Heart left ventricle (tissue), 16 donors: ENCODE results near the gene NPFFR1. TPM values are rescaled to one million over a fixed set of nuclear protein-coding genes. Genes with fewer than 3 reads are reported as not detected.

Source experiments
- ATAC-seq, 4 donors: fragments of 200-7000 bp; cut with Tn5 transposase; one replicate each; pipeline ENCODE4 v1.9.1; 2020 to 2022; ENCODE audit warnings: moderate library complexity in 4 of 4, mild to moderate bottlenecking in 3 of 4, moderate number of reproducible peaks in 1 of 4
- DNase-seq, 5 donors: peaks; one replicate each; pipeline ENCODE4 v3.0.0-alpha.2; 2020
- H3K27ac ChIP-seq, 12 donors: fragments of 200-600 bp; sonication (generic) in 4 of 12; one replicate each; pipeline versions ENCODE4 v1.5.0 to v1.8.0; 2016 to 2022; ENCODE audit warnings: mild to moderate bottlenecking in 2 of 12
- H3K27me3 ChIP-seq, 9 donors: fragments of 200-600 bp; sonication (generic) in 2 of 9; one replicate each; pipeline versions ENCODE4 v1.5.1 to v1.8.0; 2016 to 2022; ENCODE audit warnings: mild to moderate bottlenecking in 3 of 9
- H3K36me3 ChIP-seq, 9 donors: fragments of 200-600 bp; sonication (generic) in 2 of 9; one replicate each; pipeline versions ENCODE4 v1.5.0 to v1.8.0; 2018 to 2022; ENCODE audit warnings: mild to moderate bottlenecking in 2 of 9
- H3K4me1 ChIP-seq, 12 donors: fragments of 200-600 bp; sonication (generic) in 4 of 12; one replicate each; pipeline versions ENCODE4 v1.5.0 to v1.8.0; 2016 to 2022; ENCODE audit warnings: mild to moderate bottlenecking in 3 of 12
- H3K4me3 ChIP-seq, 12 donors: fragments of 200-600 bp; sonication (generic) in 4 of 12; one replicate each; pipeline versions ENCODE4 v1.5.0 to v1.8.0; 2017 to 2022; ENCODE audit warnings: mild to moderate bottlenecking in 9 of 12, moderate library complexity in 4 of 12
- H3K9me3 ChIP-seq, 12 donors: fragments of 200-600 bp; sonication (generic) in 4 of 12; one replicate each; pipeline versions ENCODE4 v1.5.0 to v1.8.0; 2016 to 2022; ENCODE audit warnings: mild to moderate bottlenecking in 1 of 12
- POLR2A ChIP-seq, 2 donors: fragments of 450-650 bp; IDR thresholded peaks; one replicate each; pipeline ENCODE4 v1.6.1; 2017; ENCODE audit warnings: antibody characterized with exemption in 2 of 2, mild to moderate bottlenecking in 2 of 2, moderate library complexity in 2 of 2
- WGBS, 4 donors: extraction: QIAGEN DNeasy Blood & Tissue Kit in 2 of 4; methylation state at CpG; one replicate each; pipeline versions ENCODE4 v1.1.5 to v1.1.7; 2013 to 2018; 5-methylcytosine and 5-hydroxymethylcytosine counted together
- intact Hi-C, 10 donors: fragments of 100-400 bp; cut with DNase I; formaldehyde crosslinking; loops; one replicate each; pipeline versions ENCODE4 v1.11.1 to v1.14.2; 2022
- polyA plus RNA-seq, 2 donors: library from polyadenylated mRNA; stranded (reverse); fragments of 200-250 nt; gene quantifications; one replicate each; pipeline ENCODE4 v1.2.3, GENCODE V29; 2013
- total RNA-seq, 9 donors: library from RNA; depleted of rRNA in 2 of 9; stranded (reverse); fragments of >200 nt in 2 of 9; fragmentation: NEBNext Ultra II Directional in 3 of 9; extraction: Animal tissue kit (Norgen Biotek cat#: 25700) in 3 of 9; gene quantifications; one replicate each; pipeline versions ENCODE4 v1.1.0 to v1.2.4, GENCODE V29; 2016 to 2023
- TF ChIP-seq, protein P1 (sequence below), 12 donors: fragments of 200-600 bp; sonication (generic) in 4 of 12; IDR thresholded peaks; one replicate each; pipeline versions ENCODE4 v1.5.0 to v1.8.0; 2018 to 2022; ENCODE audit warnings: antibody characterized with exemption in 12 of 12, mild to moderate bottlenecking in 5 of 12
- donor health status: ischemic (EF 13 %, LVEDD 7.1; RV severe dilation, severe dysfunction).
- donor health status: healthy with polysubstance abuse.
- donor health status: DM: no; HTN: yes; CAD: no.
- donor health status: DM: no; HTN: no; CAD: no.
- donor health status: ischemic (EF 25% LVEDD 6.9; RV normal size, moderate dysfunction).
- donor health status: ischemic (EF 25% LVEDD 5.7; RV mildly dilated, moderate dysfunction).
- donor health status: healthy.
- donor health status: DM: yes; HTN: yes; CAD: no.
- donor health status: ischemic (EF 35%, LVEDD 5.7; RV mildly dilated, moderate dysfunction).
- donor health status: nonischemic (EF 11% LVEDD 7.7; RV severe dilation, severe dysfunction).
- donor health status: DM: yes; HTN: yes; CAD: no.
- donor health status: PGD.
- donor health status: ischemic (EF 29% LVEDD 5.4; RV normal size, mild dysfunction).
- donor health status: nonischemic (EF 23%, LVEDD 6.1; RV moderate dilation, normal function).

Gene NPFFR1
- total and polyA plus RNA-seq, 11 donors = 0.52 TPM; not detected in 10

- no peaks in the 10 kb centered on the region for H3K9me3 ChIP-seq
- intact Hi-C loops = loop anchor here in 2 of 10 donors (2.0 to 5.0 kb wide), 2 partner anchors 64 to 130 kb away; no protein-coding TSS in a partner anchor
- H3K36me3 ChIP-seq = peaks cover 0 to 25% (median 12%) of the 10 kb centered on the region in 9 donors
- no peaks in the 10 kb centered on the region for H3K27me3 ChIP-seq
- no peak for TF ChIP-seq POLR2A (IDR thresholded peaks at IDR 0.05)
- TF ChIP-seq, protein P1, sequence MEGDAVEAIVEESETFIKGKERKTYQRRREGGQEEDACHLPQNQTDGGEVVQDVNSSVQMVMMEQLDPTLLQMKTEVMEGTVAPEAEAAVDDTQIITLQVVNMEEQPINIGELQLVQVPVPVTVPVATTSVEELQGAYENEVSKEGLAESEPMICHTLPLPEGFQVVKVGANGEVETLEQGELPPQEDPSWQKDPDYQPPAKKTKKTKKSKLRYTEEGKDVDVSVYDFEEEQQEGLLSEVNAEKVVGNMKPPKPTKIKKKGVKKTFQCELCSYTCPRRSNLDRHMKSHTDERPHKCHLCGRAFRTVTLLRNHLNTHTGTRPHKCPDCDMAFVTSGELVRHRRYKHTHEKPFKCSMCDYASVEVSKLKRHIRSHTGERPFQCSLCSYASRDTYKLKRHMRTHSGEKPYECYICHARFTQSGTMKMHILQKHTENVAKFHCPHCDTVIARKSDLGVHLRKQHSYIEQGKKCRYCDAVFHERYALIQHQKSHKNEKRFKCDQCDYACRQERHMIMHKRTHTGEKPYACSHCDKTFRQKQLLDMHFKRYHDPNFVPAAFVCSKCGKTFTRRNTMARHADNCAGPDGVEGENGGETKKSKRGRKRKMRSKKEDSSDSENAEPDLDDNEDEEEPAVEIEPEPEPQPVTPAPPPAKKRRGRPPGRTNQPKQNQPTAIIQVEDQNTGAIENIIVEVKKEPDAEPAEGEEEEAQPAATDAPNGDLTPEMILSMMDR (IDR thresholded peaks at IDR 0.05) = no peak
- H3K4me3 ChIP-seq = peak overlapping the region; percentile 65 to 94 (median 83)
- peaks cover 0 to 48% (median 18%) of the 10 kb centered on the region in 12 donors for H3K4me1 ChIP-seq
- DNase-seq (no peak), ATAC-seq (no peak)
- peak overlapping the region; percentile 25 to 89 (median 78) for H3K27ac ChIP-seq
- WGBS, 4 donors = 0% methylated on average over 13 to 18 of the region's 18 CpGs
Observed at GRCh38 chr10:70232859-70233108, 51.0 kb downstream of the NPFFR1 start.

DNA sequence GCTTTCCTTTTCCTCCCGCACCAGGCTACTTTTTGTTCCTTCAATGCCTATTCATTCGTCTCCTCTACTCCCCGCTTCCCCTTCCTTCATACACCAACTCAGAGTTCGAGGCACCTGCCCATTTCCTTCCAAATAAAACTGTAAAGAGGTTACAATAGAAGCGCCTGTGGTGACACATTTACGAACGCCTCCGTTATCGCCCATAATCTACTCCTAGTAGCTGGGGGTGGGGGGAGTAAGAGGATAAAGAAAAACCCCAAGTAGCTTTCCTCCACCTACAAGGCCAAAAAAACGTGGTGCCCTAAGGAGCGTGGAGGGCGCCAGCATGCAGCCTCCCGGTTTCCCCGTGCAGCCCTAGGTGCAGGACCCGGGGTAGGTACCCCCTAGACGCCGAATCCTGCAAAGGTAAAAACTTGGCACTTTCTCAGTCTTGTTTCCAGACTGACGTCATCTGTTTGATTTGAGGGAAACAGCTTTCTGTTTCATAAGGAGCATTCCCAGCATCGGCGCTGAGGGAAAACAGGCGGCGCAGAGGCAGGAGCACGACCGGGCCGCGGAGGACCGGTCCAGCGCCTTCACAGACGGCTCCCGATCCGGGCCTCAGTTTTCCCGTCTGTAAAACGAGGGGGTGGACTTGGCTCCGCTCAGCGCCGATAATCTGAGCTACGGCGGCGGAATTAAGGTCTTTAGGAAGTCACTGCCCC is 51.5 kb downstream of the NPFFR1 start:
- WGBS, 4 donors = 10 to 22% (median 13%) methylated on average over 23 to 39 of the region's 39 CpGs
- no peaks in the 10 kb centered on the region for H3K9me3 ChIP-seq
- intact Hi-C loops = loop anchor here in 2 of 10 donors (2.0 to 5.0 kb wide), 2 partner anchors 64 to 130 kb away; no protein-coding TSS in a partner anchor
- peak in 1 of 2 donors; percentile 26 for TF ChIP-seq POLR2A (IDR thresholded peaks at IDR 0.05)
- TF ChIP-seq, protein P1 (IDR thresholded peaks at IDR 0.05) = no peak
- H3K4me1 ChIP-seq = peaks cover 0 to 51% (median 22%) of the 10 kb centered on the region in 12 donors
- peak overlapping the region; percentile 25 to 89 (median 78) for H3K27ac ChIP-seq
- peaks cover 0 to 25% (median 12%) of the 10 kb centered on the region in 9 donors for H3K36me3 ChIP-seq
- peak in 3 of 5 donors; percentile 35 to 56 (median 38) for DNase-seq
- no peaks in the 10 kb centered on the region for H3K27me3 ChIP-seq
- peak in 2 of 4 donors; percentile 12 to 13 for ATAC-seq
- H3K4me3 ChIP-seq = peak overlapping the region; percentile 65 to 94 (median 83)

- intact Hi-C loops = loop anchor here in 4 of 10 donors (5.0 to 10.0 kb wide), 4 partner anchors 44 to 316 kb away; no protein-coding TSS in a partner anchor
- TF ChIP-seq POLR2A (IDR thresholded peaks at IDR 0.05) = no peak
- TF ChIP-seq, protein P1 (IDR thresholded peaks at IDR 0.05) = no peak
- ATAC-seq = no peak
- H3K27ac ChIP-seq = peak overlapping the region in 6 of 12 donors; percentile 1 to 34 (median 22)
- H3K4me3 ChIP-seq = no peak overlapping the region
- no peak for DNase-seq
- H3K36me3 ChIP-seq = peaks cover 0 to 26% (median 12%) of the 10 kb centered on the region in 9 donors
- H3K4me1 ChIP-seq = peaks cover 0 to 50% (median 23%) of the 10 kb centered on the region in 12 donors
- WGBS, 4 donors = 42 to 68% (median 52%) methylated on average over 1 of the region's 1 CpG
- H3K9me3 ChIP-seq = no peaks in the 10 kb centered on the region
- no peaks in the 10 kb centered on the region for H3K27me3 ChIP-seq
Observed at GRCh38 chr10:70228491-70228890, 55.3 kb downstream of the NPFFR1 start.

GRCh38 chr10:70227548-70228320 is 56.1 kb downstream of the NPFFR1 start:
- TF ChIP-seq POLR2A (IDR thresholded peaks at IDR 0.05) = no peak
- TF ChIP-seq, protein P1 (IDR thresholded peaks at IDR 0.05) = no peak
- Histone ChIP-seq H3K36me3 (peaks cover 0 to 26% (median 12%) of the 10 kb centered on the region in 9 donors), H3K4me3 (no peak overlapping the region), H3K27ac (peak overlapping the region in 6 of 12 donors; percentile 1 to 34 (median 28)), H3K9me3 (no peaks in the 10 kb centered on the region), H3K27me3 (no peaks in the 10 kb centered on the region), H3K4me1 (peaks cover 0 to 55% (median 23%) of the 10 kb centered on the region in 12 donors)
- intact Hi-C loops = loop anchor here in 4 of 10 donors (5.0 to 10.0 kb wide), 4 partner anchors 45 to 317 kb away; no protein-coding TSS in a partner anchor
- WGBS, 4 donors = 61 to 78% (median 64%) methylated on average over 3 of the region's 3 CpGs
- peak in 3 of 4 donors; percentile 42 to 60 (median 48) for ATAC-seq
- no peak for DNase-seq
